ENCODE data around the gene CTDSP2.
A peak's percentile ranks its signal among the peaks of the same experiment; 100 is the strongest.

The CTDSP2 gene

GRCh38 chr12:57813111-57813970 lies 33.2 kb downstream of the CTDSP2 start:
- no peak for DNase-seq

GRCh38 chr12:57811028-57811755 lies 35.3 kb downstream of the CTDSP2 start:
- no peak for DNase-seq

DNA sequence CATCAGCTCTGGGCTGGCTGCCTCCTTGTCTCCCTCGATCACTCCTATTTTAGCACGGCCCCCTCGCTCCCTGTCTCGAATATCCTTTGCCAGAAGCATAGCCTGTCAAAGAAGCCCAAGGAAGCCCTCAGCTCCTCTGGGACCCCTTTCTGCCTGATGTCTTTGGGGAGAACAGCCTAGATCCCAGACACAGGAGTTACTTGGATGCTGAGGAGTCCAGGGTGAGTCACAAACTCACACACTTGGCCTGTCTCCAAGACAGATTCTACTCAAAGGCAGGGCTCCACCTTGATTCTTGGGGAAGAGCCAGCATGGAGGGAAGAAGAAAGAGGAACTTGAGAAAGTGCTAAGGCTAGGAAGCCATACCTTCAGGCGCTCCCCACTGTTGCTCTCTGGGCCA lies 36.1 kb downstream of the CTDSP2 start:
- DNase-seq: no peak

DNA sequence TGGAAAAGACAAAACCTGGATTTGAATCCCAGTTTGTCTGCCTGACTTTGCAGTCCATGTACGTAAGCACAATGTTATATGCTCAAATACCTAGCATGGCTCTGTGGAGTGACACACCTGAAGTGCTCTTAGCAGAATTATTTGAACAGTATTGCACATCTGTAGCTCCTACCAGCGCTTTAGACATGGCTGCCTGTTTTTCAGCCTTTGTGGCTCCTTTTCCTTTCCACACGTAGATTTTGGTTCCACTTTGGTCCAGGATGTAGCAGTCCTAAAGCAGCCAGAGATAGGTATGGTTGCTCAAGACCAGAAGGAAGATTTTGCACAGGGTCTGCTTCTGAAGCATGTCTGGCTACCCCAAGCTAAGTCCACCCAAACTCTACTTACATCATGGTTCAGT lies 37.1 kb downstream of the CTDSP2 start:
- no peak for DNase-seq

- DNase-seq: no peak
These were observed 38.2 kb downstream of the CTDSP2 start for GRCh38 chr12:57808351-57808750.

DNA sequence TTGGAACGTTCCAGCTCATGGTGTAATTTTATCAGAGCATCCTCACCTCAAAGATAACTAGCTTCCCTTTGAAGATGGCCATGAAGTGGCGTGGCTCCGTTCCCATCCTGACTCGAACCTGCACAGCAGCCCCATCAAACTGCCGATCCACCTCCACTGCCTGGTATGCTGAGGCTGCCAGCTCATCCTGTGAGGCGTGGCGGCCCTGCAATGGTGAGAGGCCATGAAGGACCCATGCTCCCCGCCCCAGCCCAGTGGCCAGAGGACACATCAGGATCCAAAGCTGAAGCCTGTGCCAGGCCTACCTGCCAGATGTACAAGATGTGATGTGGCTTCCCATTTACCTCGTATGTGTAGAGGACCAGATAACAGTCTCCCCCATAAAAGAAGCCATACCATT lies 39.2 kb downstream of the CTDSP2 start:
- DNase-seq: no peak

GRCh38 chr12:57806677-57807076 lies 39.9 kb downstream of the CTDSP2 start:
- DNase-seq: no peak

DNA sequence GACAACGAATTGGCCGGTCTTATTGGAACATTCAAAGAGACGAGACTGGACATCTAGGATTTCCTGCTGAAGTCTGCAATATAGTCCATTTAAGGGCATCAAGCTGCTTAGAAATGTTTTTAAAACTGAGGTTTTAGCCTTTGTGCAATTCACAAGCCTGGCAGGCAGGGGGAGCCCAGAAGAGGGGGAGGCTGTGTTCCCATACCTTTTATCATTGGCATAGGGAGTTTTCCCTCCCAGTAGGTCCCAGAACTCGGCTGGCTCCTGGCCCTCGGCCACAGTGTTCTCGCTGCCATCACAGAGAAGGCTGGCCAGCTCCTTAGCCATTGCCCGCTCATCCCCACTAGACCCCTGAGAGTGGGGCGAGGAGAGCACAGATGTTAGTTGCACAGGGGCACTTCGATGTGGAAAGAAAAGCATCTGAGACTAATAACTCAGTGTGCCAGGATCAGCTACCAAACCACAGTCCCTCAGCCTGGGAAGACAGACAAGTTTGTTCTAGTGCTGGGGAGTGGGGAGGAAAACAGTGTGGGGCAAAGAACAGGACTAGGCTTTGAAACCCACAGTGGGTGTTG lies 43.1 kb downstream of the CTDSP2 start:
- no peak for DNase-seq

GRCh38 chr12:57802607-57803006 lies 43.9 kb downstream of the CTDSP2 start:
- DNase-seq: no peak

- DNase-seq: no peak
These were observed 45.6 kb downstream of the CTDSP2 start for GRCh38 chr12:57800965-57801364.

DNA sequence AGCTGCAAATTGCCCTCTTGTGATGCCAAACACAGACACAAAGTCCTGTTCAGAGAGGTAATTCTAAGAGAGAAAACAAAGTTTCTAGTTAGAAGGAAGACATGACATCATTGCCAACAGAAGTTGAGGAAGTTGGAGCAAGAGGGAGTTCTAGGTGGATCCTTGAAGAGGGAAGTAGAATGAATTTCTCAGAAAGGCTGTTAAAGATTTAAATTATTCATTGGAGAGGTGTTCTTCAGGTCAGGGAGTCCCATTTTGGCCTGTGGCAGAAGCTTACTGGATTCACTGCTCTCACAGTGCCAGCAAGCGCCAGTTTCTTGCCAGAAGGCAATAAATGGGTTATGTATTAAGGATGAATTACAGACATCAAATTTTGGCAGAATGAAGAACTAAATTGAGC lies 48.6 kb downstream of the CTDSP2 start:
- no peak for DNase-seq

DNA sequence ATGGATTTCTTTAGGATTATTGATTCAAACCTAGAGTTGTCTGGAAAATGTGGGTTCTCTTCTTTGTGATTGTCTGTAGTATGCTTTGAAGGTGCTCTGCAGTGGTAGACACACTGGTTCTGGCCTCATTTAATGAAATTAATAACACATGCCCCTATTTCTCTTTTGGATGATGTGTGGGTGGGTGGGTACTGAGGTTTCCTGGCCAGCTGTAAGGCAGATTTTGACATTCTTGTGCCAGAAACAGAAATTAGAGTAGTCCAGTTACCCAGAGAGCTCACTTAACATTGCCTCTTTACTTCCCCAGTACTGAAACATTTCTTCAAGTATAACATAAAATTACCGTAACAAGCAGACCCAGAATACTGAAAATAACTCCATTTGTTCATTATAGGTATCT lies 49.5 kb downstream of the CTDSP2 start:
- no peak for DNase-seq

GRCh38 chr12:57795354-57795753 lies 51.2 kb downstream of the CTDSP2 start:
- DNase-seq: no peak

DNA sequence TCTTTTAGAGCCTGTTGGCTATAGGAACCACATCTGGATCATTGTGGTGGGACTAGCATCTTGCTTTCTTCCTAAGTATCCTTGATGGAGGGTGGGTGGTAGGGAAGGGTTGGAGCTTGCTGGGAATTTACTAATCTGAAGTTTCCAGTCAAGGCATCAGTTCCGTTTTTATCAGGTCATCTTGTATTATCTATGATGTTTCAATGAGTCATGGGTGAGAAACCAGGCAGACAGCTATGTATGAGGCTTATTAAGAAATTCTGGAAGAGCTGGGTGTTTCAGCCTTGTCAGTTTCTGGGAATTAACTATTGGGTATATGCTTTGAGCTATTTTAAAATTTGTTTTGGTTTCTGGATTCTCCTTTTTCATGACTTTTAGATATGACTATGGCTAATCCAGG lies 52.6 kb downstream of the CTDSP2 start:
- DNase-seq: no peak

- DNase-seq: no peak
These were observed 62.7 kb downstream of the CTDSP2 start for GRCh38 chr12:57783861-57784260.

DNA sequence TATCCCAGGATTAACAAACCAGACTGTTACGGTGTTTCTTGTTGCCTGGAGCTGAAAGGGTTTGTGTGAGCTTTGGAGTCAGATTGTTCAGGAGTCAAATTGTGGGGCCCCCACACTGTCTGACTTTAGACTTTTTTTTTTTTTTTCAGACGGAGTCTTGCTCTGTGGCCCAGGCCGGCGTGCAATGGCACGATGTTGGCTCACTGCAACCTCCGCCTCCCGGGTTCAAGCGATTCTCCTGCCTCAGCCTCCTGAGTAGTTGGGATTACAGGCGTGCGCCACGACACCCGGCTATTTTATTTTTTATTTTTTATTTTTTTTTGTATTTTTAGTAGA lies 63.1 kb downstream of the CTDSP2 start:
- no peak for DNase-seq

- peak; percentile 96 for DNase-seq
These were observed 63.7 kb downstream of the CTDSP2 start, which contains the start of gene TSFM for GRCh38 chr12:57782608-57783465. Gene TSFM (plus strand): TSS chr12:57782787. CDS start chr12:57782802, 15 bp downstream.

GRCh38 chr12:57782243-57782607 lies 64.3 kb downstream of the CTDSP2 start:
- no peak for DNase-seq

GRCh38 chr12:57781801-57782200 lies 64.7 kb downstream of the CTDSP2 start:
- no peak for DNase-seq

GRCh38 chr12:57781244-57781643 lies 65.3 kb downstream of the CTDSP2 start:
- no peak for DNase-seq

GRCh38 chr12:57780284-57780897 lies 66.1 kb downstream of the CTDSP2 start:
- no peak for DNase-seq

DNA sequence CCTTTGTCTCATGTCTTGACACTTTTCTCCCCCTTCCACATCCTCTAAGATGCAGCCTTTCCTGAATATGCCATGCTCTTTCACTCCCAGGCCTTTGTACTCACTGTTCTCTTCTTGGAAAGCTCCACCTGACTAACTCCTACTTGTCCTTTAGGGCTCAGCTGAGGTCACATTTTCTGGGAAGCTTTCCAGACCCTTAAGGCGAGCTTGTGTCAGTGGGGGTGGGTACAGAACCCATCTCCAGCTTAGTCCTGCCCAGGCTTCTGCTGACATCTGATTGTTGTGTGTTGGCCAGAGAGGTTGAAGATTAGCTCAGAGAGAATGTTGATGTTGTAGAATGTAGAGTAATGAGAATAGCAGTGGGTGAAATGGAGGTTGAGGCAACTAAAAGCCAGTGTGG lies 66.8 kb downstream of the CTDSP2 start:
- no peak for DNase-seq

GRCh38 chr12:57777911-57778310 lies 68.6 kb downstream of the CTDSP2 start:
- no peak for DNase-seq
